ENCODE measurements around the gene IER2.

DNA sequence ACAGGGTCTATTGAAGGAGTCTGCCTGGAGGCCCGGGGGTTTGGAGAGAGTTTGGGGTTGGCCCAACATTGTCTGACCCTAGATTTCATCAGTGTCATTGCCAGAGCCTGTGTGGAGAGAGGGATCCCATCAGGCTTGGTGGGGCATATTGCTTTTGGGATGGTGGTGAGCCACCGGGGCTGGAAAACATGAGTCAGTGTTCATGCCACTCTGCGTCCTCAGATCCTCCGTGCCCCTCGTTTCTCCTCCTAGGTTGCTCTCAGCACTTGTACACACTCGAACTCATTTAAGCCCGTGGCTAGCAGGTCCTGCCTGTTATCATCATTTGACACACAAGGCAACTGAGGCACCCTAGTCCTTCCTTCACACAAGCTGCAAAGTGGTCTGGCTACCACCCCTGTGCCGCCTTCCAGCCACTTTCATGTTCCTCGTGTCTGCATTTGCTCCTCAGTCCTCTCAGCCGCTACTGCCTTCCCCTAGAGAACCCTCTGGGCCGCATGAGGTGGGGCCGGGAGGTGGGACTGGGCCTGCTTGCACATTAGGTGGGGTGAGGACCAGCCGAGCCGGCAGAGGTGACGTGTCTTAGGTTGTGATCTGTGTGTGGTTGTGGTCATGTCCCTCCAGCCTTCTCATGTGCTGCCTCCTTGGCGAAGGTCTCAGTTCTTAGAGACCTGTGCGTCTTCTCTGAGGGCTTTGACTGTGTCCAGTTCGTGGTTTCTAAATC, 28.5 kb upstream of the IER2 start:
- TF ChIP-seq HEY1 (CRISPR knock-in tag; IDR thresholded peaks at IDR 0.05; ENCODE audit: borderline replicate concordance), result no peak
- TF ChIP-seq FOXK1 (CRISPR knock-in tag; IDR thresholded peaks at IDR 0.05; ENCODE audit: borderline replicate concordance), result no peak
- TF ChIP-seq FOXA1 (IDR thresholded peaks at IDR 0.05; ENCODE audit: borderline replicate concordance), result no peak
- no peak for TF ChIP-seq BHLHE40 (IDR thresholded peaks at IDR 0.05; ENCODE audit: low read length)
- TF ChIP-seq, protein P1, sequence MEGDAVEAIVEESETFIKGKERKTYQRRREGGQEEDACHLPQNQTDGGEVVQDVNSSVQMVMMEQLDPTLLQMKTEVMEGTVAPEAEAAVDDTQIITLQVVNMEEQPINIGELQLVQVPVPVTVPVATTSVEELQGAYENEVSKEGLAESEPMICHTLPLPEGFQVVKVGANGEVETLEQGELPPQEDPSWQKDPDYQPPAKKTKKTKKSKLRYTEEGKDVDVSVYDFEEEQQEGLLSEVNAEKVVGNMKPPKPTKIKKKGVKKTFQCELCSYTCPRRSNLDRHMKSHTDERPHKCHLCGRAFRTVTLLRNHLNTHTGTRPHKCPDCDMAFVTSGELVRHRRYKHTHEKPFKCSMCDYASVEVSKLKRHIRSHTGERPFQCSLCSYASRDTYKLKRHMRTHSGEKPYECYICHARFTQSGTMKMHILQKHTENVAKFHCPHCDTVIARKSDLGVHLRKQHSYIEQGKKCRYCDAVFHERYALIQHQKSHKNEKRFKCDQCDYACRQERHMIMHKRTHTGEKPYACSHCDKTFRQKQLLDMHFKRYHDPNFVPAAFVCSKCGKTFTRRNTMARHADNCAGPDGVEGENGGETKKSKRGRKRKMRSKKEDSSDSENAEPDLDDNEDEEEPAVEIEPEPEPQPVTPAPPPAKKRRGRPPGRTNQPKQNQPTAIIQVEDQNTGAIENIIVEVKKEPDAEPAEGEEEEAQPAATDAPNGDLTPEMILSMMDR (IDR thresholded peaks at IDR 0.05 in 2 of 3, conservative IDR thresholded peaks at IDR 0.05 in 1 of 3; ENCODE audit: insufficient read depth in 2 of 3, low read depth in 1 of 3, low read length in 3 of 3), result no peak
- TF ChIP-seq SMAD1 (IDR thresholded peaks at IDR 0.05; ENCODE audit: low read depth, low read length, partially characterized antibody), result no peak
- no peak for TF ChIP-seq RFX5 (IDR thresholded peaks at IDR 0.05; ENCODE audit: low read depth, low read length)
- no peak for TF ChIP-seq FOS (IDR thresholded peaks at IDR 0.05; ENCODE audit: extremely low read depth, insufficient read length)
